Smooth muscle cell of the brain vasculature (primary cell): Measurements from ENCODE around the gene PIK3CD.
"Not testable (repeated sequence)": the region's sequence is repeated elsewhere in the genome, so short reads cannot be mapped to it uniquely, and the experiment has no call there.

Experiments
- DNase-seq: peaks from one replicate; pipeline ENCODE4 v3.0.0-alpha.2; 2012; ENCODE audit warnings: low read depth, low spot score

The PIK3CD gene

DNA sequence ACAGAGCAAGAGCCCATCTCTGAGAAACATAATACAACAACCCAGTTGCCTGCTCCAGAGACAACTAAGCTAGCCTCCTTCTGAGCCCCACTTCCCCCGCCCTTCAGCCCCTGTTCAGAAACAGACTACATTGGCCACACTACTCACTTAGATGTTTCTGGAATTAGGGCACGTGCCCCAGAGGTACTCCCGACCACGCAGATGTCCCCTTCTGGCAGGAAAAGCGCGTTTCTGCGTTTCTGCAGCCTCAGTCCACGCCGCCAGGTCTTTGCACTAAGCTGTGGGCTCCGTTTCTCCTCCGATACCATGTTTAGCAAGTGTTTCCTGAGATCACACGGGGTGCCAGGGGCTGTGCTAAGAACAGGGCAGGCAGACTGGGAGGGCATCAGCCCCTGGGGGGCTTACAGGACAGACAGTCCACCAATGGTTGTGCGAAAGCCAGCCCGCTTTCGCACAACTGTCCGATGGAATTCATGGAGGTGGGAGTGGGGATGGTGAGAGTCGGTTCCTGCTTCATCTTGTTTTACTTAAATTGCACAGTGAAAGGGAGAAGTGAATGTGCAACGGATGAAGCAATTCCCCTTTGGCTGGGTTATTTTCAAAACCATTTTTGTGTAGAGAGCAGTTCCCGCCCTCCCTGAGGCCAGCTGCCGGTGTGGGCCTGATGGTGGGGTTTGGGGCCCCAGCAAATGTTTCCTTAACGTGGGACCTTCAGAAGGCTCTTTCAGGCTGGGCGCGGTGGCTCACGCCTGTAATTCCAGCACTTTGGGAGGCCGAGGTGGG is 2.7 kb downstream of the PIK3CD start:
- no peak for DNase-seq

DNA sequence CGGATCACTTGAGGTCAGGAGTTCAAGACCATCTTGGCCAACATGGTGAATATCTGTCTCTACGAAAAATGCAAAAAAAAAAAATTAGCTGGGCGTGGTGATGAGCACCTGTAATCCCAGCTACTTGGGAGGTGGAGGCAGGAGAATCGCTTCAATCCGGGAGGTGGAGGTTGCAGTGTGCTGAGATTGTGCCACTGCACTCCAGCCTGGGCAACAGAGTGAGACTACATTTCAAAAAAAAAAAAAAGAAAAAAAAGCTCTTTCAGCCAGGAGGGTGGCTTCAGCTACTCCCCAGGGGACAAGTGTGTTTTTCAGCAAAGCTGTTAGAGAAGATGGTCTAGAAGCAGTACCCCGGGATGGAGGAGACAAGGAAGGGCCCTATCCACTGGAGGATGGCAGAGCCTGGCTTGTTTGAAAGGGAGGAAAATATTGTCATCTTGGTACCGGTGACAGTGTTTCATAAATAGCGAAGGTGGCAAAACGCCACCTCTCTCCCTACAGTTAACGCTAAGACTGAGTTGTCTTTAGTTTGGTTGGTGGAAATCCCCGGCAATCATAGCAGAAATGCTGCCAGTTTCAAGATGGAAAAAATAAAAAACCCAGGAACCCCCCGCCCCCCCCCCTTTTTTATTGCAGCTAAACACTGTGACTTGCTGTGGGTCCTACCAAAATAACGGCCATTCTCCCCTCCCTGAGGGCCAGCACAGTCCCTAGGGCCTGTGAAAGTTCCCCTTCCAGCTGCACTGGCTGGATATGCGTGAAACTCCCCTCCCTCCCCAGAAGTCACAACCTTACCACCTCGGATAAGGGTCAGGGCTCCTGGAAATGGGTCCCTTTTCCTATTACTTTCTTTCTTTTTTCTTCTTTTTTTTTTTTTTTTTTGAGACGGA is 3.5 kb downstream of the PIK3CD start:
- DNase-seq: no peak

DNA sequence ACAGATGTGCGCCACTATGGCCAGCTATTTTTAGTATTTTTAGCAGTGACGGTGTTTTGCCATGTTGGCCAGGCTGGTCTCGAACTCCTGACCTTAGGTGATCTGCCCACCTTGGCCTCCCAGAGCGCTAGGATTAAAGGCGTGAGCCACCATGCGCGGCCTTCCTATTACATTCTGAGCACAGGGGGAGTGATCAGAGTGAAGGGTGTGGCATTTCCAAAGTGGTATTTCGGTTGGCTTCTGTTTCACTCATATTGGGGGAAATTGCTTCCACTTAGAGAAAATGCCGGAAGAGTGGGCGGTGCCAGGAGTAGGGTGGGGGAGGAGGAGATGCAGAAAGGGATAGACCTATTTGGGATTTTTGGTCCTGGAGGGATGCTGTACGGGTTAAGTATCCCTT is 4.3 kb downstream of the PIK3CD start:
- DNase-seq: no peak

DNA sequence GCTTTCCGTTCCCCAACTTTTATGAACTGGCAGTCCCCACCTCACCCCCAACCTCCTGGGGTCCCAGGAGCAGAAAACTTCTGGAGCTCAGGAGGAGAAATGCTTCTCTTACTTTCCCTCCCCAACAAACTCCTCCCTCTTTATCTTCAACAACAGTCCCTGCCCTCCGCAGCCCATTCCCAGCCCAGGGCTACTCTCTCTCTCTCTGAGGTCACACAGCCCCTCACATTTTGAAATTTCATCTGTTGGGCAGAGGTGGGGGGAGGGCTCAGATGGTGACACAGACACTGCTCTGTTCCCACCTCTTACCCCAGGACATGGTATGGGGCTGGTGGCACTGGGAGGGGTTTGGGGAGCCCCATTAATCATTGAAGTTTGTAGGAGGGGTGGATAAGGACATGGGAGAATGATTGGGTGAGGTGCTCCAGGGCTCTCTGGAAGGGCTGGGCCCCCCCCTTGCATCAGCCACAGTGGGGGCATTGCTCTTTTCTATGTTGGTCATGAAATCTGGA is 6.0 kb downstream of the PIK3CD start:
- DNase-seq: no peak

DNA sequence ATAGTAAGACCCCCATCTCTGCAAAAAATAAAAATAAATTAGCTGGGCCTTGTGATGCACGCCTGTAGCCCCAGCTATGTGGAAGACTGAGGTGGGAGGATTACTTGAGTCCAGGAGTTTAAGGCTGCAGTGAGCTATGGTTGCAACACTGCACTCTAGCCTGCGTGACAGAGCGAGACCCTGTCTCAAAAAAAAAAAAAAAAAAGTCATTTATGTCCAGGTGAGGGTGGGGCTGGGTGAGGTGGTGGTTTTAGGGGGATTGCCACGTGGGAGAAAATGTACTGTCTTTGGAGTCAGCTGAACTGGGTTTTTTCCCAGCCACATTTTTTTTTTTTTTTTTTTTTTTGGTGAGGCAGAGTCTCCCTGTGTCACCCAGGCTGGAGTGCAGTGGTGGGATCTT is 6.7 kb downstream of the PIK3CD start:
- no peak for DNase-seq

DNA sequence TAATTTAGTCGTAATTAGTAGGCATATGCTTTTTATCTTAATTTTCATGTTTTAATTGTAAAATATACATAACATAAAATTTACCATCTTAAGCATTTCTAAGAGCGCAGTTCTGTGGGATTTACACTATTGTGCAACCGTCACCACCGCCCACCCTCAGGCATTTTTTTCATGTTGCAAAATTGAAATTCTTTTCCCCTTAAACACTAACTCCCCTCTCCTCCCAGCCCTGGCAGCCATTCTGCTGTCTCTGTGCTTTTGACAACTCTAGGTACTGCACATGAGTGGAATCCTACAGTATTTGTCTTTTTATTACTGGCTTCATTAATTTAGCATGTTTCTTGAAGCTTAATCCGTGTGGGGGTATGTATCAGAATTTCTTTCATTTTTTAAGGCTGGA is 7.8 kb downstream of the PIK3CD start:
- DNase-seq: no peak

DNA sequence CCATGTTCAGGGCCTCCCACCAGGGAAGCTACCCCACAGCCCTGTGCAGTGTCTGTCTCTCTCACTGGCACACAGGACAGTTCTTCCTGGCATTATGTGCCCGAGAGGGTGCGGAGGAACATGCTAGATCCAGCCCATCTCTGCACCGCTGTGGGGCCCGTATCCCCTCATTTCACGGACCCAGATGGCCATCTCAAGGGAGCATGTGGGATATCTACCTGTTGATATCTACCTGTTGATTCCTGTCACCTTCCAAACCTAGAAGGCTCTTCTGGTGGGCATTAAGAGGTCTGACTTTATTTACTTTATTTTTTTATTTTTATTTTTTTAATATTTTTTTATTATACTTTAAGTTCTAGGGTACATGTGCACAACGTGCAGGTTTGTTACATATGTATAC is 11.7 kb downstream of the PIK3CD start:
- no peak for DNase-seq

DNA sequence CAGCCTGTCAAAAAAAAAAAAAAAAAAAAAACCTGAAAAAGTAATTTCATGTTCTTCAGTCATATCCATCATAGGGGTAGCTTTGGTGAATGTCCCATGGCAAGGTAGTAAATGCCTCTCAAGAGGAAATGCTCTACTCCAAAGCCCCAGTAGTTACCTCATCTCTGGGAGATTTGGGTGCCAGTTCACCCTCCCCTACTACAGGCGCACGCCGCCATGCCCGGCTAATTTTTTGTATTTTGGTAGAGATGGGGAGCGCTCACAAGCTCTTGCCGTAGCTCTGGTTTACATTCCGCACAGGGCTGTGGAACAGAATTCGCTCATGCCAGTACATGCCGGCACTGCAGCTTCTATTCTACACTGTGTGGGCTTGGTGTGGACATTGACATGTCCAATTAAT is 13.7 kb downstream of the PIK3CD start:
- DNase-seq: no peak

DNA sequence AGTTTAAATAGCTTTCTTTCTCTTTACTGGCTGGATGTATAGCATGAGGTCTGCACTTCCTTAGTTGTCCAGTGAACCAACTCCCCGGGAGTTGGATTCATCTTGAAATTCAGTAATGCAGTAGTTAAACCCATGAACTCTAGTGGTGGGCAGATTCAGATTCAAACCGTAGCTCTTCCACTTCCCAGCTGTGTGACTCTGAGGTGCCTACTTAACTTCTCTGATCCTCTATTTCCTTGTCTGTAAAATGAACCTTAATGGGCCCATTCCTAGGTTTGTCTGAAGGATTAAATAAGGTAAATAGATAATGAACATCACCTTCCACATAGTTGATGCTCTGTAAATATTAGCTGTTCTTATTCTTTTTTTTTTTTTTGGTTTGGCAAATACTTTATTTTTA is 16.5 kb downstream of the PIK3CD start:
- DNase-seq: no peak

DNA sequence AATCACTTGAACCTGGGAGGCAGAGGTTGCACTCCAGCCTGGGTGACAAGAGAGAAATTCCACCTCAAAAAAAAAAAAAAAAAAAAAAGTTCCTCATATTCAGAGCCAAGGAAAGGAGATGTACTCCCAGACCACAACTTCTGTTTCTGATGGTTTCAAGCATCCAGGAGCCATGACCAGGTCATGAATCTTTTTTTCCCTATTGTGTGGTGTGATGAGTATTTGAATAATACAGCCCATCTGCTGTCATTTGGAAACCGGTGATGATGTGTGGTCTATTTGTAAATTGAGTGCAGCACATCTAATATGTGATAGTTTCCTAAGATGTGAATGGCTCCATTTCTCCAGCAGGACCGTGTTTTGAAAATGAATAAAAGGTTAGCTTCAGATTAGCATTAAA is 18.6 kb downstream of the PIK3CD start:
- DNase-seq: no peak

DNA sequence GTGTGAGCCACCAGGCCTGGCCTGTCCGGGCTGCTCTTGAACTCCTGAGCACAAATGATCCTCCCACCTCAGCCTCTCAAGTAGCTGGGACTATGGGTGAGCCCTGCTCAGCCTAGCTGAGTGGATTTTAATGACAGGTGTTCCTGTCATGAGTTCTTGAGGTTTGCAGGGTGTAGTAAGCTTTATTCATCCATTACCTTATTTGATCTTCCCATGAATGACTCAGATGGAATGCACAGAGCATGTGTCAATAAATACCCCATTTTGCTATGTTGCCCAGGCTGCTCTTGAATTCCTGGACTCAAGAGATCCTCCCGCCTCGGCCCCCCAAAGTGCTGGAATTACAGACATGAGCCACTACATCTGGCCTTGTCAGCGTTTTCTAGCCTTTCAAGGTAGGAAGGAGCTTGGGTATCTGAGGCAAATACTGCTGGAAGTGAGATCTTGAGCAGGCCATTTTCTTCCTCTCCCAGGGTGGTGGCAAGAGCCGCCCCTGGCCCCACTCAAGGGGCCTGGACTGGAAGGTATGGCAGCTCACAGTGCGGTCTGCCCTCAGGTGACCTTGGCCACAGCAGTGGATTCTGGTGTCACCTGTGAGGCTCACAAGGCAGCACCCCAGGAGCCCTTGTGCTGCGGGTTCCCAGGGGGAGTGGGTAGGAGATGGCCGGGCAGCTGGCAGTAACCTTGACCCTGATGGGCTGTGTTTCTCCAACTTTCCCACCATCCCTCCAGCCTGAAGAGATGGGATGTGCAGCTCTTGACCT is 20.0 kb downstream of the PIK3CD start:
- DNase-seq: no peak

DNA sequence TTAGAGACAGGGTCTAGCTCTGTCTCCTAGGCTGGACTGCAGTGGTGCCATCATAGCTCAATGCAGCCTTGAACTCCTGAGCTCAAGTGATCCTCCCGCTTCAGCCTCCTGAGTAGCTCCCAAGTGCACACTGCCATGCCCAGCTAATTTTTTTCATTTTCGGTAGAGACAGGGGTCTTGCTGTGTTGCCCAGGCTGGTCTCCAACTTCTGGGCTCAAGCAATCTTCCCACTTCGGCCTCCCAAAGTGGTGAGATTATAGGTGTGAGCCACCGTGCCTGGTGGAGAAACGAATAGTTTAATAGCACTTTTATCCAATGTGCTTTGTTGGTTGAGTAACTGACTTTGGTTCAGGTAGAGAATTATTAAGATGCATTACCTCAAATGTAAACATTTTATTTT is 20.9 kb downstream of the PIK3CD start:
- DNase-seq: no peak

DNA sequence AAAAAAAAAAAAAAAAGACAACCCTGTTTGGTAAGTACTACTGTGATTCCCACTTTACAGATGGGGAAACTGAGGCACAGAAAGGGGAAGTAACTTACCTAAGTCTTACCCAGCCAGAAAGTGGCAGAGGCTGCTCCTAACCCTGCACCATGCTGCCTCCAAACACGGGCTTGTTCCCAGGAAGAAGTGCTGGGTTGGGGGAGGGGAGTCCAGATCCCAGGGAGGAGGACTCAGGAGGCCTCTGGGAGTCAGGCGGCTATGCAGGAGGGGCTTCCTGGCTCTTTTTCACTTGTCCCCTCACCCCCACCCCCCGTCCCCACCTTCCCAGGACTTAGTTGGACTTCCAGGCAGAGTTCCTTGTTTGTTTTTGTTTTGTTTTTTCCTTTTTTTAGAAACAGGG is 23.9 kb downstream of the PIK3CD start:
- DNase-seq: no peak

DNA sequence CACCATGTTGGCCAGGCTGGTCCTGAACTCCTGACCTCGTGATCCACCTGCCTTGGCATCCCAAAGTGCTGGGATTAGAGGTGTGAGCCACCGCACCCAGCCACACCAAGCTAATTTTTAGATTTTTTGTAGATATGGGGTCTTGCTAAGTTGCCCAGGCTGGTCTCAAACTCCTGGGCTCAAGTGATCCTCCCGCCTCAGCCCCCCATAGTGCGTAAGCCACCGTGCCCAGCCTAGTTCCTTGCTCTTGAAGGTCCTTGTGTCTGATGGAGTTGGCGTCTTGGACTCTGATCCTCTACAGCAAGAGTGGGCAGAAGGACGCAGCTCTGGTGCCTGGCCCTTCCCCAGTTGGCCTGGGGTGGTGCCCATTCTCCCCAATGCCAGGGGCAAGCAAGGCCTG is 24.6 kb downstream of the PIK3CD start:
- DNase-seq: not testable (repeated sequence)

DNA sequence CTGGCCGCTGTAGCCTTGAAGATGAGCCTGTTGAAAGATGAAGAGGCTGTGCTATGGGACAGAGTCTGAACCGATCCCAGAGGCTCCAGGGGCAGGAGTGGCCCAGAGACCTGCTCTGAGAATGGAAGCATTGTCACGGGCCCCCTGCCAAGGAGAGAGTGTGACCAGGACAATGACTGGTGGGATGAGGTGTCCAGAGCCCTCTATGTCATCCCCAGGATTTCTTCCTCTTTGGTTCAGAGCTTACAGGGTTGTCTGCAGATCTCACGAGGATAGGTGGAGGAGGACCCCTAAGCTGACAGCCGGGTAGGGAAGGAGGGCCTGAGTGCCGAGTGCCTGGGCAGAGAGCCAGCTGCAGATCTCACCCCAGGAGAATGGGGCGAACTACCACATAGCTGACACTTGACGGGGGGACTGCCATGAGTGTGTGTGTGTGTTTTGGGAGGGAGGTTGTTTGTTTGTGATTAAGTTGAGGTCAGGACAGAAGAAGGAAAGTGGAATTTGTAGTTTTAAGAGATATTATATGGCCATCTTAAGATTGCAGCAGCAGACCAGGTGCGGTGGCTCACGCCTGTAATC is 25.4 kb downstream of the PIK3CD start:
- no peak for DNase-seq

DNA sequence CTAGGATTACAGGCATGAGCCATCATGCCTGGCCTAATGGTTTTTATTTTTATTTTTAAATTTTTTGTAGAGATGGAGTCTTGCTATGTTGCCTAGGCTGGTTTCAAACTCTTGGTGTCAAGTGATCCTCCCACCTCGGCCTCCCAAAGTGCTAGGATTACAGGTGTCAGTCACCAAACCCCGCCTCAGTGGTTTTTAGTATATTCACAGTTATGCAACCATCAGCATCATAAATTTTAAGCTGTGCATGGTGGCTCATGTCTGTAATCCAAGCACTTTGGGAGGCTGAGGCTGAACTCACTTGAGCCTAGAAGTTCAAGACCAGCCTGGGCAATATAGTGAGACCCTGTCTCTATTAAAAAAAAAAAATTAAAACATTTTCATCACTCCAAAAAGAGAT is 28.6 kb downstream of the PIK3CD start:
- DNase-seq: no peak

DNA sequence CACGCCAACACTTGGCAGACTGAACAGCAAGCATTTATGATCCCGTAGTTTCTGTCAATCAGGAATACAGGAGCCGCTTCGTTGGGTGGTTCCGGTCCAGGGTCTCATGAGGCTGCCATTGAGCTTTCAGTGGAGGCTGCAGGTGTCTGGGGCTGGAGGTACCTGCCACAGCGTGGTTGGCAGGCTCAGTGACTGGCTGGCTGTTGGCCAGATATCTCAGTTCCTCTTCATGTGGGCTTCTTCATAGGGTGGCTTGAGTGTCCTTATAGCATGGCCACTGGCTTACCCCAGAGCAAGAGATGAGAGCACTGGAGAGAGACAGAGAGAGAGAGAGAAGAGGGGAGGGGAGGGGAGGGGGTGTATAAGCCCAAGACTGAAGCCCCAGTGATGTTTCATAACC is 29.3 kb downstream of the PIK3CD start:
- DNase-seq: no peak

DNA sequence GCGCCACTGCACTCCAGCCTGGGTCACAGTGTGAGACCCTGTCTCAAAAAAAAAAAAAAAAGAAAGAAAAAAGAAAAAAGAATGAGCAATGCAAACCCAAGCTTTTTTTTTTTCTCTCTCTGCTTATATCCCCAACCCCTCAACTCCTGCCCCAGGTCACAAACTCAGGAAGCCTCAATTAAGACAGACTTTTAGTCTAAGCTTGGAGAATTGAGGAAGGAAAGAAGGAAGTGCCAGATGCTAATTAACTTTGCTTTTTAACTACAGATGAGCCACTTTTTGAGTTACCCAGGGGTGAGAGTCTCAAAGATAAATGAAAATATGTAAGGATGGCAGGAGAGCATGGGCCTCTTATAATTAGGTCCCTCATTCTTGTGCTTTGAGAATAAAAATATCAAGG is 33.3 kb downstream of the PIK3CD start:
- no peak for DNase-seq

DNA sequence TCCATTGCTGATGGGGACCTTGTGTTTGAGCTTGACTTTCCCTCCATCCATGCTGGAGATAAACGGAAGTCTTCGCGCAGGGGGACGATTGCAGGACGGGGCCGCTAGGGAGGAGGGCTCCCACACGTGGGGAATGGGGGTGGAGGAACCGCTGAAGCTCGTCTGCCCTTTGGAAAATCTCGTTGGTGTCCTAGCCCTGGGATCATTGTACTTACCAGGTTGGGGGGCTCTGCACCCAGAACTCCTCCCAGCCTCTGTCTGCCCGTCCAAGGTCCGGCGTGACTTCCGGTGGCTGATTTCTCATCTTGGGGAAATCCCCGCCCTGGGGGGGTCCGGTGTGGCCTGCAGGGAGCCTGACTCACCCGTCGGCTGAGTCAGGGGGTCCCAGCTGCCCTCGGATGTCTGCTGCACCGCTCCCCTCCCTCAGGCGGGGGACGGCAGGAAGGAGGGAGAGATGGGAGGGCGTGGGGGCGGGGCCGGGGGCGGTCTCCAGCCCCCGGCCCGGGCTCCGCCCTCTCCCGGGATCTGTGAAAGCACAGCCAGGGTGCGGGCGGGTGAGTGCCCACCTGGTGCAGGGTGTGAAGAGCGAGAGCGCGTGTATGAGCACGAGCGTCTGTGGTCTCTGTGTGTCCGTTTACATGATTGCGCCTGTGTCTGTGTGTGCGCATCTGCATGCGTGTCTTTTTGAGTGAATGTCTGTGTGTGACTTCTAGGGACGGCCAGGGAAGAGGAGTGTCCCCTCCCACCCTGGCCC is 35.8 kb downstream of the PIK3CD start:
- no peak for DNase-seq

DNA sequence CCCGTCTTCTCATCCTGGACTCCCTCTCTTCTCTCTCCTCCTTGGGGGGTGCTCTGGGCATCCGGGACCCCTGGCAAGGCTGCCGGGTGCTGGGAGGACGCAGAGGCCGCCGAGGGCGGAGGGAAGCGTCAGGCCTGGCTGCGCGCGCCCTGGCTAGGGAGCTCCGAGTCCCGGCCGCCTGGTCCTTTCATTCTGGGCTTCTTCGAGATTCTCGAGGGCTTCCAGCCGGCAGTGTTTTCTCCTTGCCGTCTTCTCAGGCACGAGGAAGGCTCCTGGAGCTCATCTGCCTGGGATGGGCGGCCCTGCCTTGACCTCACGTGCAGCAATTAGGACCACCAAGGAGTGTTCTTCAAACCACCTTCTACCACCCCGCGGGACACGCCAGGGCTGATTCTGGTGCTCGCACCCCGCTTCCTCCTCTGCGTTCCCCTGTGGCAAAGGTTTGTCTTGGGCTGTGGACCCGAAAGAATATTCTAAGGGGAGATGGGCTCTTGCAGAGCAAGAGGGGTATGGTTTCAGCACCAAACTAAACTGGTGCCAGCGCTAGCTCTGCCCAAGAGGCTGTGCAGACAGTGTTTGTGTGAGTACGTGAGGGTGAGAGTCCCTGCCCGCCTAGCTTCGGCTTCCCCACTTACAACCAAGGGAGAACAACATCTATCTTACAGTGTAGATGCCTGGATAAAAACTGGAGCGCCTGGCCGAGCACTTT is 36.5 kb downstream of the PIK3CD start:
- no peak for DNase-seq
